GM12874 (cell line): ENCODE measurements around the gene TLE5.

ENCODE experiments used
- TF ChIP-seq, protein P1 (sequence below): IDR thresholded peaks from 2 replicates; pipeline ENCODE4 v1.5.1; 2011; ENCODE audit warnings: low read depth, mild to moderate bottlenecking, control low read depth, low read length, moderate library complexity; ENCODE audit not compliant: insufficient read depth

Gene TLE5

DNA sequence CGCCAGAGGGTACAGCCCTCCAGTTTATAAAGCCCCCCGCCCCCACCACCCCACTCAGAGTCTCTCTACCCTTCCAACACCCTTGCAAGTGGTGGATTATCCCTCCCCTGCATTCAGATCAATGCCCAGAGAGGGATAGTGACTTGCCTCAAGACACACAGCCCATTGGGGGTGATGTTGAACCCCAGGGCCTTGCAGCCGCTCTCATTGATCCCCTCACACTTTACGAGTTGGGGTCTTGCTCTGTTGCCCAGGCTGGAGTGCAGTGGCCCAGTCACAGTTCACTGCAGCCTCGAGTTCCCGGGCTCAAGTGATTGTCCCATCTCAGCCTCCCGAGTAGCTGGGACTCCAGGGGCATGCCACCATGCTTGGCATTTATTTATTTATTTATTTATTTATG, 44.4 kb downstream of the TLE5 start:
- TF ChIP-seq, protein P1, sequence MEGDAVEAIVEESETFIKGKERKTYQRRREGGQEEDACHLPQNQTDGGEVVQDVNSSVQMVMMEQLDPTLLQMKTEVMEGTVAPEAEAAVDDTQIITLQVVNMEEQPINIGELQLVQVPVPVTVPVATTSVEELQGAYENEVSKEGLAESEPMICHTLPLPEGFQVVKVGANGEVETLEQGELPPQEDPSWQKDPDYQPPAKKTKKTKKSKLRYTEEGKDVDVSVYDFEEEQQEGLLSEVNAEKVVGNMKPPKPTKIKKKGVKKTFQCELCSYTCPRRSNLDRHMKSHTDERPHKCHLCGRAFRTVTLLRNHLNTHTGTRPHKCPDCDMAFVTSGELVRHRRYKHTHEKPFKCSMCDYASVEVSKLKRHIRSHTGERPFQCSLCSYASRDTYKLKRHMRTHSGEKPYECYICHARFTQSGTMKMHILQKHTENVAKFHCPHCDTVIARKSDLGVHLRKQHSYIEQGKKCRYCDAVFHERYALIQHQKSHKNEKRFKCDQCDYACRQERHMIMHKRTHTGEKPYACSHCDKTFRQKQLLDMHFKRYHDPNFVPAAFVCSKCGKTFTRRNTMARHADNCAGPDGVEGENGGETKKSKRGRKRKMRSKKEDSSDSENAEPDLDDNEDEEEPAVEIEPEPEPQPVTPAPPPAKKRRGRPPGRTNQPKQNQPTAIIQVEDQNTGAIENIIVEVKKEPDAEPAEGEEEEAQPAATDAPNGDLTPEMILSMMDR = no peak

DNA sequence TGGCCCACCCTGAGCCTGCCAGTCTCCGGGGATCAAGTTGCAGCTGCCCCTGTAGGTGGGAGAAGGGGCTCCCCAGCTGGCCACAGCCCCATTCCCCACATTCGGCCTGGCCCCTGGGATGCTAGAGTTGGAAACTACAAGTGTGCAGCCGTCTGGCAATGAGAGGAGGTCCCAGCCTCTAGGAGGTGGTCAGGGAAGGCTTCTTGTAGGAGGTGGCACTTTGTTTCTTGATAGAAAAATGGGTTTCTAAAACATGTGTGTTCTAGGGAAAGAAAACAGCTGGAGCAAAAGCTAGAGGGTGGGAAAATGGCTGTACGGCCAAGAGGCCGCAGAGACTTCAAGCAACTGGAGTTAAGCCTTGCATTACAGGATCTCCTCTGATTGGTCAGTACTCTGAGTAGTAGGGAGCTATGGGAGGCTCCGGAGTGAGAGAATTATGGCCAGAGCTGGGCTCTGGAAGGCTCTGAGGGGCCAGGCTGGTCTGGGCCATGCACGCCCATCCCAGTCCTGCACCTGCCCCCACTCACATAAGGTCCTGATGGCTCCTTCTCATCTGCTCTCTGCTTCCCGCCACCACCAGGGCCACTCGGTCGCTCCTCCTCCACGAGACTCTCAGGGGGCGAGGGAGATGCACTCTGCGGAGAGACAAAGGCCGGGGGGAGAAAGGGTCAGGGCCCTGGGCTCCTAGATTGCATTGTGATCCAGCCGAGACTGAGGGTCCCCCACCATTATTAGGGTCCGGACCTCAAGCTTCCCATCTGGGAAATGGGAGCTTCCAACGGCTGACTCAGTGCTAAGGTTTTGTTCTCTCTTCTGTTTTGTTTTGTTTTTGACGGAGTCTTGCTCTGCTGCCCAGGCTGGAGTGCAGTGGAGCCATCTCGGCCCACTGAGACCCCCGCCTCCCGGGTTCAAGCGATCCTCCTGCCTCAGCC, 46.9 kb downstream of the TLE5 start:
- TF ChIP-seq, protein P1 = no peak

DNA sequence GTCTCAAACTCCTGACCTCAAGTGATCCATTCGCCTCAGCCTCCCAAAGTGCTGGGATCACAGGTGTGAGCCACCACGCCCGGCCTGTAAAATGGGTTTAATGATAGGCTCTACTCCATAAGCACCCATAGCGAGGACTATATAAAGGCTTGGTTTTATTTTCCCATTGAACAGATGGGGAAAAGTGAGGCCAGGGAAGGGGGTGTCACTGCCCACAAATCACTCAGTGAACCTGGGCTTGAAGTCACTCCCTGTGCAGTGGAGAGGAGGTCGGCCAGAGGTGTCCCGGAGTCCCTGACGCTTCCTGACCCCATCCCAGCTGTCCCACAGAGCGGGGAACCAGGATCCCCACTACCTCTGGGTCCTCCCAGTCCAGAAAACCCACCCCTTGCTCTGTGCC, 48.2 kb downstream of the TLE5 start:
- TF ChIP-seq, protein P1 = no peak

DNA sequence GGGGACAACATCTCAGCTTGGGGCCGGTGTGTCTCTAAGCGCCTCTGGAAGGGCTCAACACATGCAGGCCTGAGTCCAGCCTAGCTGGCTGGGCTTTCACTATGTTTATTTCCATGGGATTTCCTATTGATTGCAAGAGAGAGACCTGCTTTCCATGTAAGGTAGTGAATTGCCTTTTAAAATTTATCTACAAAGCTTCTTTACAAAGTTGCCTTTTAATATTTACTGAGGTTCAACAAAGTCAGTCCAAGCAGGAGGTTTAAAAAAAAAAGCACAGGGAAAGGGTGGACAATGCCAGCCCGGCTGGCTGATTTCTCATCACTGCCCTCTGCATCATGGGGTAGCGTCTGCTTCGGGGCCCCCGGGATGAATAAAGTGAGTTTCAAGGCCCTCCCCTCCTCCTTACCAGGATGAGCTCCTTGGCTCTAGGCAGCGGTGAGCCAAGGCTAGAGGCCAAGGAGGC, 49.0 kb downstream of the TLE5 start:
- TF ChIP-seq, protein P1 = no peak

DNA sequence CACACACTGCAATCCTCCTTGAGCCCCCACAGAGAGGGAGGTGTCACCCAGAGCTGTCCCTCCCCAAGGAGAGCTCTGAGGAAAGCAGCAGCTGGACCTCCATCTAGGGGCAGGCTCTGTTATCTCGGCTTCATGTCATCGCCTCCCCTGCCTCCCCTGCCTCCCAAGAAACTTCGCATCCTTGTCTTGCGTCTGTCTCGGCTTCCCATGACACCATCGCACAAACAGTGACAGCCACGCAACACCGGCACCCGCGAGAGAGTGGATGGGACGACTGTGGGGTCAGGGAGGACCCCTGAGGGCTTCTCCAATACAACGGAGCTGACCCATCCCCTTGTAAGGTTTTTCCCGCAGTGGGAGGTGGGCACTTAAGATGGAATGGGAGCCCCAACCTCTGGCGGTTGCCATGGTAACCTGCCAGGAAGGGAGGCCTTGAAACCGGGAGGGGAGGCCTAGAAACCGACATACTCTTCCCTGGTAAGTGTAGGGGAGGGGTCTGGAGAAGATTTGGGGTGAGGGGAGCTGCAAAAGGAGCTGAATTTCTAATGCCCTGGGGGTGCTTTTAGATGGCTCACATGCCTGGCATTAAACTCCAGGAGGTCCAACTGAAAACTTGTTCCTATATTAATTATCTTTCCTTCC, 49.6 kb downstream of the TLE5 start:
- TF ChIP-seq, protein P1 = no peak

DNA sequence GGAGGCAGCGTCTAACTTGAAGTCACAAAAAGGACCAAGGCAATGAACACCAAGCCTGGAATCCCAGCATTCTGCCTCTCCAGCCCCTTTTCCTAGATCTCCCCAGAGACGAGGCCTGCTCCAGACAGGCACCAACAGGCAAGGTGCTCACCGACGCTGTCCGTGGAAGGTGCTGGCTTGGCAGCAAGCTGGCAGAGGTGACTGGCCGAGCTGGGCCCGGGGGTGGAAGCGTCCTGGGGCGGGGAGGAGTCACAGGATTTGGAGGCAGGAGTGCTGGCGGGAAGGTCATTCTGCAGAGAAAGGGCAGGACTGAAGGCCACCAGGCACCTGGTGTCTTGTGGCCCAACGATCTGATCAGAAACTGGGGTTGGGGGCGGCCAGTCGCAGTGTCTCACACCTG, 51.4 kb downstream of the TLE5 start:
- TF ChIP-seq, protein P1 = no peak

DNA sequence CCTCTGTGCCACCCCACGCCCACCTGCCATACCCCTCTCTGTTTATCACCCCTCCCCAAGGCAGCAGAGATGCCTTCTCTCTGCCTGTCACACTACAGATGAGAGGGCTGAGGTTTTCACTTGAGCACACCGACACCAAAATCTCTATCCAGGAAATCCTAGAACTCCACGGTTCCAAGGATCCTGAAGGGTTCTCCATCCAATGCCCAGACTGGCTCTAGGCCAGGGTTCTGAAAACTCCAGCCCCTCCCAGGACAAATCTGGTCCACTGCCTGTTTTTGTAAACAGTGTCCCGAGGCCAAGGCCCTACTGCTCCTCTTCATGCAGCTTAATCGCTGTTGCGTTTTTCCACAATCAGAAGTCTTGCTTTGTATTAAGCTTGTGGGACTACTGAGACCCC, 53.3 kb downstream of the TLE5 start:
- TF ChIP-seq, protein P1 = no peak
